TTC549 (cell line): ENCODE measurements around the gene PKP3.
A peak's percentile ranks its signal among the peaks of the same experiment; 100 is the strongest.

ENCODE experiments used
- FAIRE-seq: peaks from 2 replicates; lab custom pipeline; 2012; peaks lifted over from hg19 to GRCh38; lab: Jason Lieb, UNC

The PKP3 gene

DNA sequence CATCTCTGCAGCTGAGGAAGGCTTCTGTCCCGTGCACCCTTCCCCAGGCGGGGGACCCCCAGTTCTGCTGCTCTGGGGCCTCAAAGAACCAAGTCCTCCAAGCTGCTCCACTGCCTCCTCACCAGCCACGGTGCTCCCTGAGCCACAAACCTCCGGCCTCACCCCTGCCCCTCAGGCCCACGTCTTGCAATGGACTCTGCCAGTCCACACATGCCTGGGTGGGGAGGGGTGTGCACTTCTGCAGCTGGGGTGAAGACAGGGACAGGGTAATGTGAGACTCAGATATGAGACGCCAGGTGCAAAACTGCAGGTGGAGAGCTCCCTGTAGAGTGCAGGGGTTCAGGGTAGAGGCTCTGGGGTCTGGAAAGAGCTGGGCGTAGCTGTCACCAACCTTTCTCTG is 52.9 kb downstream of the PKP3 start:
- FAIRE-seq, result no peak

DNA sequence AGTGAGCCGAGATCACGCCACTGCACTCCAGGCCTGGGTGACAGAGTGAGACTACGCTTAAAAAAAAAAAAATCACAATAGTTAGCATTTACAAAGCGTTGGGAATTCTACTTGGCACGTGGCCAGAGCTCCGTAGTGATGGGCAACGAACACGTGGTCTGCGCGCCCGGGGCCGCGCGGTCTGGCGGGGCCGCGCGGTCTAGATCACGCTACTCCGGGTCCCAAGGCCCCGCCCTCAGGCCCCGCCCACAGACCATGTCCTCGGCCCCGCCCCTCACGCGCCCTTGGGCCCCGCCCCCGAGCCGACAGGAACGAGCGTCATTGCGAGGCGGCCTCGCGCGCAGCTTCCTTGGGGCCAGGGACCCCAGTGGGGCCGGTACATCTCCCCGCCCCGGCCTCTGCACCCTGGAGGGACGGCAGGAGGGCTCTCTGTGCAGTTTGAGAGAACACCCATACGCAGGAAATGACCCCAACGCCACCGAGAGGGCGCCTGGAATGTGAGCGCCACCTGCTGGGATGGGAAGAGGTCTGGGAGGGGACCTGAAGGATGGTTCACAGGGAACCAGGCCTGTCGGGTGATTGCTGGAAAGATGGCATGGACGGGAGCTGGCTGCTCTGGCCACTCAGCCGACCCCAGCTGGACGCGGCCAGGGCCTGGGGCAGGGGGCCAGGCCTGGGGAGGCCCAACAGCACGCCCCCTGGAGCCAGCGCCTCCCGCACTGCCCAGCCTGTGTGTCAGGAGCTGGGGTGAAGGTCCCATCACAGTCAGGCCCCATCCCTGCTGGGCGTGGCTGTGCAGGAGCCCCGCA is 54.1 kb downstream of the PKP3 start:
- FAIRE-seq, result no peak

- peak; percentile 74 for FAIRE-seq
Measured at GRCh38 chr11:449889-450808, 56.1 kb downstream of the PKP3 start, which contains the start of gene PTDSS2. Gene PTDSS2, plus strand, starts transcription at chr11:450279. Its CDS starts 177 bp downstream, at chr11:450456.

GRCh38 chr11:450809-451451 is 56.9 kb downstream of the PKP3 start:
- no peak for FAIRE-seq

DNA sequence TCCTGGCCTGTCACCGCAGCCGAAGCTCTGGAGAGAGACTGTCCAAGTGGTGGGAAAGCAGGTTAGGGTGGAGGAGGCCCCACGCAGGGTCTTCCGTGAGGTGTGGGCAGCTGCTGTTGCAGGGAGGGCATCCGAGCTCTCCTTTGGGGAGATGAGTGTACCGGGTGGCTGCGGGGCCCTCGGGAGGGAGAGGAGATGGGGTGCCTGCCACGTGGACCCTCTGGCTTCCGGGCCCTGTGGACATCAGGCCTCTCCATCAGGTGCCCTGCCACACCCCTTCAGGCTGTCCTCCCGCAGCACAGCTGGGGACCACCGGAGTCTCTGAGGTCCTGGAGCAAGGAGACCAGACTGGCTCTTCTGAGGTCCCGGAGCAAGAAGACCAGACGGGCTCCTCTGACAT is 57.7 kb downstream of the PKP3 start:
- no peak for FAIRE-seq

DNA sequence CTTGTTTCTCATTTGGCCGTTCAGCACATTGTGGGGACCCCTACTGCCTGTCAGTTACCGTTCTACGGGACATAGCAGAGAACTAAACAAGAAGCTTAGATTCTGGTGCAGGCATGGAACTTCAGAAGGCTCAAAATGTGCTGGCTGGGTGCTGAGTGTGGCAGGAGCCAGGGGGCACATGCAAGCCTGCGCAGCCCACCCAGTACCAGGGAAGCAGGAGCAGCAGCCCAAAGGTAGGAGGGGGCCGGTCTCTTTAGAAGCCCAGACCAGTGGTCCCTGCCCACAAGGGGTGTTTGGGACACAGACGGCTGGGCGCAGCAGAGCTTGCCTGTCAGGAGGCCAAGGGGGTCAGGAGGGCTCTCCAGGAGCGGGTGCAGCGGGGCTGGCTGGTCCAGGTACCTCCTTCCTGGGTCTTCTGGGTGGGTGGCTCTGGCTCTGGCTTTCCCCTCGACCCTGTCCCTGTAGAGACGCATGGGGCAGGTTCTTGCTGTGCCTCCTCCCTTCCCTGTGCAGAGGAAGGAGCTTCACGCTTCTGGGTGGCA is 58.3 kb downstream of the PKP3 start:
- FAIRE-seq, result no peak

- no peak for FAIRE-seq
Measured at GRCh38 chr11:452916-453527, 59.0 kb downstream of the PKP3 start.

- no peak for FAIRE-seq
Measured at GRCh38 chr11:453564-453963, 59.6 kb downstream of the PKP3 start.

GRCh38 chr11:454043-454442 is 60.0 kb downstream of the PKP3 start:
- no peak for FAIRE-seq
